K562 (cell line): Measurements from ENCODE around the gene CXCL6.

Experiments used
- TF ChIP-seq, protein P1 (sequence below), 3 experiments: fragments of 200-800 bp in 1 of 3; sonication (Bioruptor generic) in 1 of 3; sonication (generic) in 1 of 3; formaldehyde crosslinking in 1 of 3; IDR thresholded peaks; 2 replicates each; pipeline versions ENCODE4 v1.6.1 to v1.8.0; 2016 to 2022; ENCODE audit warnings: mild to moderate bottlenecking in 2 of 3, missing compliant biosample characterization in 2 of 3, missing genetic modification characterization in 2 of 3, missing genetic modification reagents in 1 of 3
- TF ChIP-seq, protein P2 (sequence below), 3 experiments: IDR thresholded peaks in 2 of 3; conservative IDR thresholded peaks in 1 of 3; 2 replicates each; pipeline ENCODE4 v1.5.1; 2011 to 2012; ENCODE audit warnings: low read length in 3 of 3, mild to moderate bottlenecking in 3 of 3, control low read depth in 2 of 3, improper control_type of control experiment in 1 of 3, inconsistent platforms in 1 of 3, low read depth in 1 of 3, mixed read lengths in 1 of 3, moderate library complexity in 1 of 3; ENCODE audit not compliant: insufficient read depth in 2 of 3

- TF ChIP-seq, protein P1, sequence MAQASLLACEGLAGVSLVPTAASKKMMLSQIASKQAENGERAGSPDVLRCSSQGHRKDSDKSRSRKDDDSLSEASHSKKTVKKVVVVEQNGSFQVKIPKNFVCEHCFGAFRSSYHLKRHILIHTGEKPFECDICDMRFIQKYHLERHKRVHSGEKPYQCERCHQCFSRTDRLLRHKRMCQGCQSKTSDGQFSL (CRISPR knock-in tag; IDR thresholded peaks at IDR 0.05): no peak
- TF ChIP-seq, protein P1 (tag; IDR thresholded peaks at IDR 0.05): no peak
- TF ChIP-seq, protein P2, sequence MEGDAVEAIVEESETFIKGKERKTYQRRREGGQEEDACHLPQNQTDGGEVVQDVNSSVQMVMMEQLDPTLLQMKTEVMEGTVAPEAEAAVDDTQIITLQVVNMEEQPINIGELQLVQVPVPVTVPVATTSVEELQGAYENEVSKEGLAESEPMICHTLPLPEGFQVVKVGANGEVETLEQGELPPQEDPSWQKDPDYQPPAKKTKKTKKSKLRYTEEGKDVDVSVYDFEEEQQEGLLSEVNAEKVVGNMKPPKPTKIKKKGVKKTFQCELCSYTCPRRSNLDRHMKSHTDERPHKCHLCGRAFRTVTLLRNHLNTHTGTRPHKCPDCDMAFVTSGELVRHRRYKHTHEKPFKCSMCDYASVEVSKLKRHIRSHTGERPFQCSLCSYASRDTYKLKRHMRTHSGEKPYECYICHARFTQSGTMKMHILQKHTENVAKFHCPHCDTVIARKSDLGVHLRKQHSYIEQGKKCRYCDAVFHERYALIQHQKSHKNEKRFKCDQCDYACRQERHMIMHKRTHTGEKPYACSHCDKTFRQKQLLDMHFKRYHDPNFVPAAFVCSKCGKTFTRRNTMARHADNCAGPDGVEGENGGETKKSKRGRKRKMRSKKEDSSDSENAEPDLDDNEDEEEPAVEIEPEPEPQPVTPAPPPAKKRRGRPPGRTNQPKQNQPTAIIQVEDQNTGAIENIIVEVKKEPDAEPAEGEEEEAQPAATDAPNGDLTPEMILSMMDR (IDR thresholded peaks at IDR 0.05 in 2 of 3, conservative IDR thresholded peaks at IDR 0.05 in 1 of 3; ENCODE audit: insufficient read depth in 2 of 3, low read depth in 1 of 3, low read length in 3 of 3): no peak
These were observed 11.8 kb downstream of the CXCL6 start for GRCh38 chr4:73848183-73848777.
